WTC11 (cell line): ENCODE measurements around the gene PTPRB.

Experiments
- ATF3 ChIP-seq: sonication (generic); formaldehyde crosslinking; conservative IDR thresholded peaks from 2 replicates; pipeline ENCODE4 v1.8.1; 2022; ENCODE audit warnings: mild to moderate bottlenecking, missing genetic modification reagents
- CTCF ChIP-seq: fragments of 200-600 bp; IDR thresholded peaks from 2 replicates; pipeline ENCODE4 v1.8.0; 2022; ENCODE audit warnings: antibody characterized with exemption
- IRF1 ChIP-seq: sonication (generic); formaldehyde crosslinking; IDR thresholded peaks from 2 replicates; pipeline ENCODE4 v1.8.0; 2023; ENCODE audit warnings: missing genetic modification reagents
- MXD4 ChIP-seq: fragments of 250-450 bp; sonication (Bioruptor Pico); IDR thresholded peaks from 2 replicates; pipeline ENCODE4 v1.8.0; 2021; ENCODE audit warnings: mild to moderate bottlenecking, moderate library complexity, borderline replicate concordance
- PREB ChIP-seq: sonication (generic); formaldehyde crosslinking; IDR thresholded peaks from 2 replicates; pipeline ENCODE4 v1.8.1; 2022; ENCODE audit warnings: mild to moderate bottlenecking, missing genetic modification reagents, moderate library complexity, borderline replicate concordance
- ZBTB21 ChIP-seq: sonication (generic); formaldehyde crosslinking; IDR thresholded peaks from 2 replicates; pipeline ENCODE4 v1.8.1; 2023; ENCODE audit warnings: mild to moderate bottlenecking, missing genetic modification reagents, borderline replicate concordance

GRCh38 chr12:70661466-70662161 lies 24.4 kb upstream of the PTPRB start:
- no peak for TF ChIP-seq MXD4 (CRISPR knock-in tag)
- no peak for TF ChIP-seq IRF1 (CRISPR knock-in tag)
- TF ChIP-seq ZBTB21 (CRISPR knock-in tag): no peak
- no peak for TF ChIP-seq CTCF
- TF ChIP-seq ATF3 (CRISPR knock-in tag): no peak
- TF ChIP-seq PREB (CRISPR knock-in tag): no peak
